KBM-7 (cell line): ENCODE results near the gene CBFA2T2.

Experiments used
- DNase-seq: peaks from one replicate; pipeline ENCODE4 v3.0.0-alpha.2; 2015
- in situ Hi-C: fragments of 300-500 bp; cut with MboI; formaldehyde crosslinking; loops from 2 replicates; pipeline ENCODE4 v1.14.3; 2020; ENCODE audit warnings: low sequenced_read_pairs, low pct_unique_long_range_greater_than_20kb, mixed read lengths

The CBFA2T2 gene

GRCh38 chr20:33676652-33677645 lies 187.1 kb downstream of the CBFA2T2 start:
- in situ Hi-C loops = no loop called here
- DNase-seq = no peak

GRCh38 chr20:33677991-33678702 lies 188.3 kb downstream of the CBFA2T2 start:
- in situ Hi-C loops = no loop called here

GRCh38 chr20:33679758-33680485 lies 190.0 kb downstream of the CBFA2T2 start:
- in situ Hi-C loops = no loop called here
- no peak for DNase-seq

More at GRCh38 chr20:33677991-33678702, 188.3 kb downstream of the CBFA2T2 start:
- DNase-seq = no peak

GRCh38 chr20:33680686-33681085 lies 190.8 kb downstream of the CBFA2T2 start:
- in situ Hi-C loops = no loop called here
- no peak for DNase-seq

GRCh38 chr20:33681288-33681687 lies 191.4 kb downstream of the CBFA2T2 start:
- in situ Hi-C loops = no loop called here
- DNase-seq = no peak

GRCh38 chr20:33681728-33682353 lies 191.9 kb downstream of the CBFA2T2 start:
- in situ Hi-C loops = no loop called here
- DNase-seq = no peak

- in situ Hi-C loops = no loop called here
These were observed 194.8 kb downstream of the CBFA2T2 start for GRCh38 chr20:33684533-33685327.

GRCh38 chr20:33685328-33686099 lies 195.6 kb downstream of the CBFA2T2 start:
- peak; percentile 54 for DNase-seq
- in situ Hi-C loops = no loop called here

More at GRCh38 chr20:33684533-33685327, 194.8 kb downstream of the CBFA2T2 start:
- peak; percentile 19 for DNase-seq

- in situ Hi-C loops = no loop called here
- DNase-seq = peak; percentile 88
These were observed 196.4 kb downstream of the CBFA2T2 start, which contains the start of gene E2F1 for GRCh38 chr20:33686100-33686983. Gene E2F1, minus strand, starts transcription at chr20:33686385. Its CDS starts 121 bp downstream, at chr20:33686264.

- in situ Hi-C loops = no loop called here
- no peak for DNase-seq
These were observed 197.1 kb downstream of the CBFA2T2 start for GRCh38 chr20:33686984-33687366.

GRCh38 chr20:33687370-33687915 lies 197.5 kb downstream of the CBFA2T2 start:
- in situ Hi-C loops = no loop called here
- peak; percentile 89 for DNase-seq

- in situ Hi-C loops = no loop called here
- no peak for DNase-seq
These were observed 198.4 kb downstream of the CBFA2T2 start for GRCh38 chr20:33687993-33688937.

GRCh38 chr20:33688938-33689424 lies 199.1 kb downstream of the CBFA2T2 start:
- in situ Hi-C loops = no loop called here
- no peak for DNase-seq

- in situ Hi-C loops = no loop called here
- no peak for DNase-seq
These were observed 199.6 kb downstream of the CBFA2T2 start for GRCh38 chr20:33689493-33689892.

- peak; percentile 83 for DNase-seq
- in situ Hi-C loops = no loop called here
These were observed 200.1 kb downstream of the CBFA2T2 start for GRCh38 chr20:33689973-33690372.
